D721Med (cell line): Measurements from ENCODE around the gene DIAPH2.

ENCODE experiments used
- DNase-seq: peaks from one replicate; pipeline ENCODE4 v3.0.0; 2011; ENCODE audit warnings: low spot score; ENCODE audit not compliant: insufficient read length
- FAIRE-seq: peaks from 2 replicates; lab custom pipeline; 2011; peaks lifted over from hg19 to GRCh38; lab: Jason Lieb, UNC
- TF ChIP-seq, protein P1 (sequence below): IDR thresholded peaks from 2 replicates; pipeline ENCODE4 v1.5.1; 2012; ENCODE audit warnings: mild to moderate bottlenecking, control low read depth; ENCODE audit not compliant: insufficient read depth; ENCODE audit errors: missing control alignments

Gene DIAPH2

GRCh38 chrX:96978906-96979305 lies 294.3 kb downstream of the DIAPH2 start:
- no peak for DNase-seq
- FAIRE-seq = peak; percentile 11
- TF ChIP-seq, protein P1, sequence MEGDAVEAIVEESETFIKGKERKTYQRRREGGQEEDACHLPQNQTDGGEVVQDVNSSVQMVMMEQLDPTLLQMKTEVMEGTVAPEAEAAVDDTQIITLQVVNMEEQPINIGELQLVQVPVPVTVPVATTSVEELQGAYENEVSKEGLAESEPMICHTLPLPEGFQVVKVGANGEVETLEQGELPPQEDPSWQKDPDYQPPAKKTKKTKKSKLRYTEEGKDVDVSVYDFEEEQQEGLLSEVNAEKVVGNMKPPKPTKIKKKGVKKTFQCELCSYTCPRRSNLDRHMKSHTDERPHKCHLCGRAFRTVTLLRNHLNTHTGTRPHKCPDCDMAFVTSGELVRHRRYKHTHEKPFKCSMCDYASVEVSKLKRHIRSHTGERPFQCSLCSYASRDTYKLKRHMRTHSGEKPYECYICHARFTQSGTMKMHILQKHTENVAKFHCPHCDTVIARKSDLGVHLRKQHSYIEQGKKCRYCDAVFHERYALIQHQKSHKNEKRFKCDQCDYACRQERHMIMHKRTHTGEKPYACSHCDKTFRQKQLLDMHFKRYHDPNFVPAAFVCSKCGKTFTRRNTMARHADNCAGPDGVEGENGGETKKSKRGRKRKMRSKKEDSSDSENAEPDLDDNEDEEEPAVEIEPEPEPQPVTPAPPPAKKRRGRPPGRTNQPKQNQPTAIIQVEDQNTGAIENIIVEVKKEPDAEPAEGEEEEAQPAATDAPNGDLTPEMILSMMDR = no peak

- no peak for FAIRE-seq
- TF ChIP-seq, protein P1 = no peak
- no peak for DNase-seq
Observed at GRCh38 chrX:96979766-96980165, 295.1 kb downstream of the DIAPH2 start.

DNA sequence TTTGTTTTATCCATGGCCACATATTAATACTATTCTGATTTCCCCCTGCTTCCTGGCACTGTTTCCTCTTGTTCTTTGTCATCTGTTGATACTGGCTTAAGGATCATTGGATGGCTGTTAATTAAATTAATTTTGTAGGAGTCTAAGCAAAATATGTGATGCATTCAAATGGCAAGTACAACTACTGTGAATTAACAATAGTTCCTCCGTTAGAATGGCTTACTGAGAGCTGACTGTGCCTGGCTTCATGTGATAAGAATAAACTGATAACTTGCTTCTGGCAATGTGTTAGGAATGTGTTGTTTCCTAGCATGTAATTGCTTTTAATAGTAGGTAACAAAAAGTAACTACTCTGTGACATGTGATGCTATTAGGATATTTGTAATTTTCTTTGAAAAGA lies 297.5 kb downstream of the DIAPH2 start:
- DNase-seq (no peak), FAIRE-seq (no peak)
- TF ChIP-seq, protein P1 = no peak

GRCh38 chrX:96984538-96984937 lies 299.9 kb downstream of the DIAPH2 start:
- DNase-seq = no peak
- no peak for FAIRE-seq
- TF ChIP-seq, protein P1 = no peak

GRCh38 chrX:96985046-96985445 lies 300.4 kb downstream of the DIAPH2 start:
- TF ChIP-seq, protein P1 = no peak
- DNase-seq = no peak
- peak; percentile 63 for FAIRE-seq

DNA sequence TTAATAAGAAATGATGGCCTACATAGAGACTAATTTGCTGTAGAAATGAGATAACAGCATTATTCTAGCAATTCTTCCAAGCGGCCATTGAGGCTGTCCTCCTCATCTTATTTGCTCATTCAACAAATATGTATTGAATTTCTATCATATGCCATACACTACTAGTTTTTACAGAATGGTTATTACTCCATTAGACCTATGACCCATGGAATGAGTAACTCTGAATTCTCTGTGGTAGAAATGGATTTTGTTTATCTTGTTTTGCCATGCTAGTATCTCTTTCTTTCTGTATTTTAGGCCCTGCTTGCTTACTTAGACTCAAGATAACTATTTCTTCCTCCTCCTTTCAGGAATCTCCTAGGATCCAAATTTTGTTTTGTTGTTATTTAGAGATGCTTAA lies 302.6 kb downstream of the DIAPH2 start:
- FAIRE-seq (no peak), DNase-seq (no peak)
- TF ChIP-seq, protein P1 = no peak

DNA sequence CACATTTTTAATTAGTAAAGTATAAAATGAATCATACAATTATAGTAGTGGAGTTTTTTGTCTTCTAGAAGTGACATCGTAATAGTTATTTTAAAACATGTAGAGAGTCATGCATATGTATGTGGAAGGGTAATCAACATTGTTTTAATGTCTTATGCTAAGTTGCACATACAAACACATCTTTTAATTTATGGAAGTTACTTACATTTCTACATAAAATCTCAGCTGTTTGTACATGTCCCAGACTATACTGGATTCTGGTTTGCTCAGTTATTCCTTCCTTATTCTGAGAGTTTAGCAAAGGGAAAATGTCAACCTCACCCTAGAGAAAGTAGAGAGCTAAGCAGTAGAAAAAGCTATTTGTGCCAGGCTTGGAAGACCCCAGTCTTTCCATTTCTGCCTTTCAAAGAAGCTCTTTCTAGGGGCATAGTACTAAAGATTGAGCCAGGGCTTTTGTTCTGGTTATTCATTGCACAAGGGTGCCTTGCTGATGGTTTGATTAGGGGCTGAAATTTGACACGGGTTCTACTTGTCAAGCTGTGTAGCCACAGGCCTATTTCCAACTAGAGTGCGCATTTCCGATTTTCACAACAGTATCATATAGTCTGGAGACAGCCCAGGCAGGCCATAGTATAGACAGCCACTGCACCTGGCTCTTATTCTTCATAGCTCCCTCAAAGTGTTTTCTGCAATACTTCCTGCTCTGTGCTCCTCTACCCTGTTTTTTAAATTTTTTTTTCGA lies 305.4 kb downstream of the DIAPH2 start:
- FAIRE-seq (no peak), DNase-seq (no peak)
- TF ChIP-seq, protein P1 = no peak
